Epithelial cell of proximal tubule (primary cell): Measurements from ENCODE around the gene NCKAP5. TPM values are rescaled to one million over a fixed set of nuclear protein-coding genes. Genes with fewer than 3 reads are reported as not detected.

Experiments
- DNase-seq: peaks from one replicate; pipeline ENCODE4 v3.0.0-alpha.2; 2011; ENCODE audit warnings: low read depth
- H3K4me3 ChIP-seq: 2 replicates; pipeline ENCODE4 v1.5.1; 2011; ENCODE audit warnings: low read depth, mild to moderate bottlenecking, low read length
- total RNA-seq: library from RNA; depleted of rRNA; stranded (reverse); fragments of >200 nt; gene quantifications from 2 replicates; pipeline ENCODE4 v1.2.3, GENCODE V29; 2015
- TF ChIP-seq, protein P1 (sequence below): conservative IDR thresholded peaks from 2 replicates; pipeline ENCODE4 v1.5.1; 2012; ENCODE audit warnings: low read depth, mild to moderate bottlenecking, low read length

NCKAP5 gene
- total RNA-seq, 1 donor from 2014 or later = 0.69 TPM

DNA sequence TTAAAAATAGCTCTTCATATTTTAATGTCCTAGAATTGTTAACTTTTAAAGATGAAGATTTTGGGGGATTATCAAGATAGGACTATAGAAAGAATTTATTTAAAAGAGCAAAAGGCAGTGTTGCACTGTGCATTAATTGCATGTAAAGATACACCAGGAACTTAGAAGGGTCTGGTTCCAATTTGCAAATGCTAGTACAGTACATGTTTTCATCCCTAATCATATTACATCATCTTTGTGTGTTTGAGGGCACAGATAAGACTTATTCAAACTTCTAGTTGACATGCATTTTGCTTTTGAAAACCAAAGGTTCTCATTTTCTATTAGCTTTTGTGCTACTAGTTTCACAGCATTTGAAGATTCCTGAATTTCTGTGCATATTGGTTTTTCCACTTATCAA lies 666.6 kb downstream of the NCKAP5 start:
- DNase-seq = no peak
- TF ChIP-seq, protein P1, sequence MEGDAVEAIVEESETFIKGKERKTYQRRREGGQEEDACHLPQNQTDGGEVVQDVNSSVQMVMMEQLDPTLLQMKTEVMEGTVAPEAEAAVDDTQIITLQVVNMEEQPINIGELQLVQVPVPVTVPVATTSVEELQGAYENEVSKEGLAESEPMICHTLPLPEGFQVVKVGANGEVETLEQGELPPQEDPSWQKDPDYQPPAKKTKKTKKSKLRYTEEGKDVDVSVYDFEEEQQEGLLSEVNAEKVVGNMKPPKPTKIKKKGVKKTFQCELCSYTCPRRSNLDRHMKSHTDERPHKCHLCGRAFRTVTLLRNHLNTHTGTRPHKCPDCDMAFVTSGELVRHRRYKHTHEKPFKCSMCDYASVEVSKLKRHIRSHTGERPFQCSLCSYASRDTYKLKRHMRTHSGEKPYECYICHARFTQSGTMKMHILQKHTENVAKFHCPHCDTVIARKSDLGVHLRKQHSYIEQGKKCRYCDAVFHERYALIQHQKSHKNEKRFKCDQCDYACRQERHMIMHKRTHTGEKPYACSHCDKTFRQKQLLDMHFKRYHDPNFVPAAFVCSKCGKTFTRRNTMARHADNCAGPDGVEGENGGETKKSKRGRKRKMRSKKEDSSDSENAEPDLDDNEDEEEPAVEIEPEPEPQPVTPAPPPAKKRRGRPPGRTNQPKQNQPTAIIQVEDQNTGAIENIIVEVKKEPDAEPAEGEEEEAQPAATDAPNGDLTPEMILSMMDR = no peak
- H3K4me3 ChIP-seq = no peak overlapping the region

DNA sequence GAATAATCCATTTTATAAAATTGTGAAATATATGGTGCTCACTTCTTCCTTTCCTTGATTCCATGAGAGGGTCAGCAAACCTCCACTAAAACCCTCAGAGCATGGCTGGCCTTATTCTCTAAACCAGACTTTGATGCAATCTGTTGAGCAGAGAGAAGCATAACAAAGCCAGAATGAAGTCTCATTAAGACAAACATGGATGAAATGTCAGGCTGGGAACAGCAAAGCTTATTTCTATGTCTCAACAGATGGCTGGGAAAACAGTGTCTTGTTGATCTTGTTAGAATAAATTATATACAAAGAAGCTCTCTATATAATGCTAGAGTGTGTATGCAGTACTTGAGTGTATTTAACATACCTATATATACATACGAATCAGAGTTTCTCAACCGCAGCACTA lies 671.2 kb downstream of the NCKAP5 start:
- TF ChIP-seq, protein P1 = no peak
- no peak overlapping the region for H3K4me3 ChIP-seq

DNA sequence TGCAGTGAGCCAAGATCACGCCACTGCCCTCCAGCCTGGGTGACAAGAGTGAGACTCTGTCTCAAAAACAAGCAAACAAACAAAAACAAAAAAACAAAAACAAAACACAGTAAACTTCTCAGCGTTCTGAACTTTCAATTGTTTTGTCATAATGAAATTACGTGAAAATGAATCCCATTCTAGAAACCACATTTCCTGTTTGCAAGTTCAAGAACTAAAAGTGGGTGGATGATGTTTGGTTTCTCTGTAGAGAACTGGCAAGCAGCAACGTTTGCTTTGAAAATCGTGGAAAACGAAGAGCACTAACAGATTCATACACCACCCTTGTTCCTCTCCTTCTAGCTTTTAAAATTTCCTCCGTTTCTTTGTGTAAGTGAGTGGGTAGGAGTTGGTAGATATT lies 672.2 kb downstream of the NCKAP5 start:
- H3K4me3 ChIP-seq = no peak overlapping the region
- TF ChIP-seq, protein P1 = no peak
- no peak for DNase-seq

More for the DNA sequence above, 671.2 kb downstream of the NCKAP5 start:
- no peak for DNase-seq

DNA sequence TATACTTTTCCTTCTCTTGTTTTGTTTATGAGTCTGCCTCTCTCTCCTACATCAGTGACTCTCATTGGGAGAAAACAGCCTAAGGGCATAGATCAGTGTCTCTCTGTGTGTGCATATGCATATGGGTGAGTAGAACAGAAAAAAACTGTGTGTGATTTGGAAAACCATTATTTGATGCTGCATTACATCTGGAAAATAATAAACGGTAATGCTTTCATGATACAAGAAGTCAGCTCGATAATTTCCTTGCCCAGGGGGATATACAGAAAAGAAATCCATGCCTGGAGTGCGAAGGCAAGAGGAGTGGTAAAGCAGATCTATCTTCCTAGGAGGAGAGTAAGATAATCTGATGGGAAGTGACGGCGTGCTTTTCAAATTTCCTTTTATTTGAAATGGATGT lies 676.8 kb downstream of the NCKAP5 start:
- TF ChIP-seq, protein P1 = no peak
- DNase-seq = no peak
- H3K4me3 ChIP-seq = no peak overlapping the region

DNA sequence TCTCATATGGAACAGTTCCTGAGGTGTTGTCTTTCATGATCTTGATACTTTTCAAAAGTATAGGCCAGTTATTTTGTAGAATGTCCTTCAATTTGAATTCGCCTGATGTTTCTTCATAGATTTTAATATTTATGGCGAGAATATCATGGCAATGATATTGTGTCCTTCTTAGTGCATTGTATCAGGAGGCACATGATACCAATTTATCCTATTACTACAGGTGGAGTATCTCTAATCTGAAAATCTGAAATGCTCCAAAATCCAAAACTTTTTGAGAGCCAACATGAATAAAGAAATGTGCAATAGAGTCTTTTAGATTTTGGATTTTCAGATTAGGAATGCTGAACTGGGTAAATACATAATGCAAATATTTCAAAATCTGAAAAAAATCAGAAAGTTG lies 681.7 kb downstream of the NCKAP5 start:
- no peak for DNase-seq
- TF ChIP-seq, protein P1 = no peak
- no peak overlapping the region for H3K4me3 ChIP-seq

DNA sequence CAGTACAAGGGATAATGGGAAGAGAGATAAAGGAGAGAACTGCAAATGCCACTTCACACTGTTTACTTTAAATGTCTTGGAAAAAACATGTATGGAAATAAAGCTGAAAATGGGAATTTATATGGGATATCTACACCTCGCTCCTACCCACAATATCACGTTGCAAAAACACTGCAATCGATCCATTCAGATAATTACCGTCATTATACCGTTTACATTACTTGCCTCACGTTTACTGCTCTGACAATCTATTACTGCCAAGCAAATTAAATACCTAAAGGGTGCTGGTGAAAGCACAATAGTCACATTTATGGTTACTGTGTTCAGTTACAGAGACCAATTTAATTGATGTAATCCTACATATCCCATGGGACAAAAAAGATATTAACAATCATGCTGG lies 683.6 kb downstream of the NCKAP5 start:
- TF ChIP-seq, protein P1 = no peak
- no peak overlapping the region for H3K4me3 ChIP-seq
- DNase-seq = no peak

DNA sequence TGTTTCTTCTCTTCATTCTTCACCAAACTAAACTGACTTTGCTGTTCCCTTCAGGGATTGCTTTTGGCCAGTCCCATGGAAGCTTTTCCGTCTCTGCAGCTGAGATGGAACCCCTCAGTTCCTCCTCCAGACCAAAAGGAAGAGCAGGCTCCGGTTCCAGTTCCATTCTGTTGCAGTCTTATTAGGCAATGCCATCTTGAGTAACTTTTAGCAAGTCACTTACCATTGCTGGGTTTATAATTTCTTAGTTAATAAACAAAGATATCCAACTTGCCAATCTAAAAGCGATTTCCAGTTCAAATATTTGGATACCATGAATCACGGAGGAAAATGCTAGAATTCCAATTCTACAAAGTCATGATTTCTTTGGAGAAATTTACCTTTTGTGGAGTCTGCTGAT lies 684.0 kb downstream of the NCKAP5 start:
- TF ChIP-seq, protein P1 = no peak

More for the DNA sequence above, 684.0 kb downstream of the NCKAP5 start:
- H3K4me3 ChIP-seq = no peak overlapping the region
- no peak for DNase-seq
